Activated CD8-positive, alpha-beta memory T cell treated with anti-CD3 and anti-CD28 coated beads, Interleukin-2, amount 50 U/mL, for 1 hour (primary cell): ENCODE results near the gene NTNG1.
"Not testable (repeated sequence)": the region's sequence is repeated elsewhere in the genome, so short reads cannot be mapped to it uniquely, and the experiment has no call there.

Source experiments
- DNase-seq: peaks from one replicate; pipeline ENCODE4 v3.0.0-alpha.2; 2020; ENCODE audit errors: extremely low read depth

The NTNG1 gene

GRCh38 chr1:107145637-107146036 is 4.8 kb downstream of the NTNG1 start:
- DNase-seq: no peak

DNA sequence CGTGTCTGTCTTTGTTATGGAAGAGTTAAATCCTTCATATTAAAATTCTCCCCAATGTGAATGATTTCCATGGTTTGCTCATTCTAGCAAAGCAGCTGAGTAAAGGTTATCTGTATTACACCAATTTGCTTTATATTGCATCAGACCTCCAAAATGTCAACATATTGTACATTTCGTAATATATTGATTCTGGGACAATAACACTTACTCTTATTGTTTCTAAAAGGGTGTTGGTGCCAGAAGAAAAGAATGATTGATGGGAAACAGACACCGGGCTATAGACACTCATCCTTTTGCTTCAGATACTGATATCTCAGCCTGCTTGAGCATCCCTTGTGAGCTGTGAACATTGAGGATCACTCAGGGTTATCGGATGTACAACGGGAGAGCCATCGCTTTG is 7.0 kb downstream of the NTNG1 start:
- DNase-seq: no peak

- DNase-seq: no peak
Measured at GRCh38 chr1:107149946-107150345, 9.1 kb downstream of the NTNG1 start.

GRCh38 chr1:107151295-107151694 is 10.5 kb downstream of the NTNG1 start:
- no peak for DNase-seq

GRCh38 chr1:107152395-107152794 is 11.6 kb downstream of the NTNG1 start:
- DNase-seq: no peak

GRCh38 chr1:107153014-107153413 is 12.2 kb downstream of the NTNG1 start:
- no peak for DNase-seq

- no peak for DNase-seq
Measured at GRCh38 chr1:107158496-107158895, 17.7 kb downstream of the NTNG1 start.

DNA sequence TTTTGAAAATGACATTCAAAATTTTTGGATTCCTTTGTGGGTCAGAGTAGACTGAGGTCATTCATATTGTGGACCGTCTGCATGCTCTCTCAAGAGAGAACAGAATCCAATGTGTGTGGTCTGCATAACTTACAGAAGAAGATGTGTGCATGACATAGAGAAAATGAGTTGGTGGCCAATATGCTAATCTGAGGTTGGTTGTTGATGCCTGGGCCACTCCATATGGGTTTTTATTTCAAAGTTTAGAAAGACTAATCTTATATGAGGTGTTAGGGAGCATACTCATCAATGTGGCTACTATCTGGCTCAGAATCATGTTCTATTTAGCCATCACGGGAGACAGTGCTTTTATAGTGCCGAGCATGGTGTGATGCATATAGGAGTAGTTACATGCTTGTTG is 18.2 kb downstream of the NTNG1 start:
- no peak for DNase-seq

GRCh38 chr1:107162745-107163144 is 21.9 kb downstream of the NTNG1 start:
- no peak for DNase-seq

- not testable (repeated sequence) for DNase-seq
Measured at GRCh38 chr1:107164901-107165300, 24.1 kb downstream of the NTNG1 start.

DNA sequence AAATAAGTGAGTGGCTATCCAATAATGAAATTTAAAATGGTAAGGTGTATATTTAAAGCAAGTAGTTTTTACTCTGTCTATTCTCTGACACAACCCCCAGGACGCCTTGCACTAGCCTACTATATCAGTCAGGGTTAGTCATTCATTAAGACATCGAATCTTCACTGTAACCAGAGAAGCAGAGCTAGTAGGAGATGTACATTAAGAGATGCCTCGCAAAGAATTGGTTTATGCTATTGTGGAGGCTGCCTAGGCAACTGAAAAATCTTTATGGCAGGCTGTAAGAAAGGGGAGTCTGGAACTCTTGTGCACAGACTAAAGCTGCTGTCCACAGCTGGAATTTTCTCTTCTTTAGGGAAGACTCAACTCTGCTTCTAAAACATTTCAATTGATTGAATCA is 28.8 kb downstream of the NTNG1 start:
- DNase-seq: no peak

- no peak for DNase-seq
Measured at GRCh38 chr1:107171333-107171732, 30.5 kb downstream of the NTNG1 start.

DNA sequence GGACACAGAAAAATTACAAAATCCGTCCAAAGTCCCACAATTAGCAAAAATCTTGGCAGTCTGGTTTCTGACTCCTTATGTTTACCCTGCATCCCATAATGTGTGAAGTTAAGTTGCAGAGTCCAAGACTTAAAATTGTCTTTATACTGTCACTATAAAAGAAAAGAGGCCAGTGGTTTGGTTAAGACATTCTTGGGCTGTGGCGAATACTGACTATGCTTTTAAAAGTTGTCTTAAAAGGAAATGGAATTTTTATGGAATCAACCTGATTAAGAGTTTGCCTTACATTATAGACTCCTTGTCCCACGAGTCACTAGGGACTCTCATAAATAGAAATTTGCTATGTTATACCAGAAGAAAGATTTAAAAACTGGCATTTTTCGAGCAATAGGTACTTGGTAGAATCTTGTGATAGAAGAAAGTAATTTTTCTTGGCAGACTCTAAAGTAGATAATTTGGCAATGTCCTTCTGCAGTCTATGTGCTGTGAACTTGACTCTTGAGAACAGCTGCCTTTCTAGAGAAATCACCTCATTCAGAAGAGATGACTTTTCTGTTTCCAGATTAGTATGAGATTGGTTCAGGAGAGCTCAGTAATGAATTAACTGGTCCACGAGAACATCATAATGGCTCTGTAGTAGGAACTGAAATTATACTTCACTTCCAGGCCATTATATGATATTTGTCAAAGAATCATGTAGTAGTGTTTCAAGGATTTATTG is 31.8 kb downstream of the NTNG1 start:
- no peak for DNase-seq

DNA sequence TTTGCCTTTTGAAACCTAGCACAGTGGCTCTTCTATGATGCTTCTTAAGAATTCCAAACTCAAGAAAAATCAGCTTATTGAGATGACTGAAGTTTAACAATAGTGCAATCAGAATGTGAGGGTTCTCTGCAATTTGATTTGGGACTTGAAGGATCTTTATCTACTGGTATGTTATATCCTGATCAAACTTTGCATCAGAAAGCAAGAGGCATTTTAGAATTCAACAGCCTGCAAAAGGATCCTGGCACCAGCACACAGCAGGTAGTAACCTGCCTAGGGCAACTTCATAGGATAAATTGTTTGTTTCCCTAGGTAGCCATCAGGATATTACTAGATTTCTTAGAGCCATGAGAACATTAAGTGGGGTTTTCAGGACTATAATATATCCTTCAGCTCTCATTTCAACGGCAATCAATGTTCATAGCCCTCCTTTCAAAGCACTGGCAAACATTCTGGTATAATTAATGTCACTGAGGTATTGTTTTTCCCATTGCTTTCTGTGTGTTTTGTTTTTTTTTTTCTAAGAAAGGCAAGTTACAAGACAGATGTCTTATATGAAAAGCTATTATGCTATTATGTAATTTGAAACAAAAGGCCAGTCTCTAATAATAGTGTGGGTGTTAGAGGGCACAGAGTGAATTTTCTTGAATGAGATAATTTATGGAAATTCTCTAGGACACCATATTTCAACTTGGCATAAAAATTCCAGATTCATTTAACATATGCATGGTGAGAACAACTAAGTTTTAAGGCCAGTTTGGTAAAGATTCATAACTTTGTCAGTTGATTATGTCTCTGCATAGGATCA is 34.5 kb downstream of the NTNG1 start:
- DNase-seq: no peak

GRCh38 chr1:107181253-107181969 is 40.6 kb downstream of the NTNG1 start:
- DNase-seq: no peak

DNA sequence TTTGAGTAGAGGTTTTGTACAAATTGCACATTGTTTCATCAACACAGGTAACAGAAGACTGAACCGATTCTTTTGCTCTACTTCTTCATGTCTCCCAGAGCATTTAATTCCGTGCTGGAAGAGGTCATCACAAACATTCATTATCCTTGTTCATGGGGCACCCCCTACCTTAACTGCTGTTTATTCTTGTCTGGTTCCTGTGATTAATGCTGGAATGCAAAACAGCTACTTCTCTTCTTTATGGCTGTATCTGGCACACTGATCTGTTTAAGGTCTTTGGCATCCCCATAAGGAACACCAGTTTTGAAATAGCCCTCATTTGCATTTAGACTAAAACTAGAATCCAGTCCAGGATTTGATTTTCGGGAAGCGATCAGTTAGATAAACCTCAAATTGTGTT is 42.2 kb downstream of the NTNG1 start:
- DNase-seq: no peak

DNA sequence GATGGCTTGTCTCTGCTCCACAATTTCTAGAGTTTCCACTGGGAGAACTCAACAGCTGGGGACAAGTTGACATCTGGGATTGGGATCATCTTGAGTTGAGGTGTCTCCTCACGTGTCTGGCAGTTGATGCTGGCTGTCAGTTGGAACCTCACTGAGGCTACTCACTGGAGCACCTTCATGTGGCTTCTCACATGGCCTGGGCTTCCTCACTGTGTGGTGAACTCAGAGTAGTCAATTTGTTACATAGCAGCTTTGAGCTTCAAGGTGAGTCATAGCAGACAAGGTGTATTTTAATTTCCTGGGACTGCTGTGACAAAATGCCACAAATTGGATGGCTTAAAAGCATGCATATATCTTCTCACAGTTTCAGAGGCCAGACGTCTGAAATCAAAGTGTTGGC is 44.0 kb downstream of the NTNG1 start:
- no peak for DNase-seq

DNA sequence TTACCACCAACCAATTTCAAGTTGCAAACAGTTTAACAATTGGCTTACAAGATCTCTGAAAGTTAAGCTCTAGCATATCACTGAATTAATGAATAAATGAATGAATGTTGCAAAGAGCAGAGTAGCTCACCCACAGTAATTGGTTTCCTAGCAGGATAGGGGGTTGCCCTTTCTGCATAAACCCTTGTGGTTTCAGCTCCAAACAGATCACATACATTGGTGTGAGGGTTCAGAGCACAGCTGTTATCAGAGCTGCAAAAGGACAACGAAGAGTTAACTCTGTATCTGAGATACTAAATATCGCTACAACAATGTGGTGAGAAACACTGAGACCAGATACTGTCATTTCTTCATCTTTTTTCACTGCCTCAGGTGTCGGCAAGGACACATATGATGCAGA is 46.6 kb downstream of the NTNG1 start:
- DNase-seq: no peak

DNA sequence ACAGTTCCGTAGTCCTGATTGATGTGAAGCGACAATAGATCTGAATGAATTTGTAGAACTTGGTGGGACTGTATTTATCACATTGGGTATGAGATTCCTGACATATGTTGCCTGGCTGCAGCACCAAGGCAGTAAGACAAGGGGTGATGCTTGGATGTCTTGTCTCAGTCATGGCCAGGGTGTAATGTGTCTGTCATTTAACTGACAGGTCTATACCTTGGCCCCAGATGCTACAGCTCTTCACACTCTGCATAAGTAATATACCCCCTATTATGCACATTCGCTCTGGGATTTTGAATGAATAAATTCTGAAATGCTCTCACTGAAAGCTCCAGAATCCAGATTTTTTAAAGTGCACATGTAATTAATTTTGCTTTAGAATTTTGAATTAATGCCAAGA is 47.3 kb downstream of the NTNG1 start:
- DNase-seq: no peak

DNA sequence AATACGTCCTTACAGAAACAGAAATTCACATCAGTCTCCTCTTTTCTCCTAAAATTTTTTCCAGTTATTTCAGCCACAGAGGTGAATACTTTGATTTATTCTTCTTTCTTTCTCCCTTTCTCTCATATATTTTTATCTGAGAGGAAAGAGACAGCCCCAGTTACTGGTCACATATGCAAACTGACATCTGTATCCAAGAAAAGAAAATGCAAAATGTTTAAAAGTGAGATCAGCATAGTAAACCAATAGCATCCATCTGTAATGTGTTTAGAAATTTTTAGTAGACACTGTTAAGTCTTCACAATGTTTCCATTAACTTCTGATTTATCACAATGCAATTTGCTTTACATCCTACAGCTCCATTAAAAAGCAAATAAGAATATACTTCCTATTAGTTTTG is 53.5 kb downstream of the NTNG1 start:
- no peak for DNase-seq

GRCh38 chr1:107195476-107195875 is 54.6 kb downstream of the NTNG1 start:
- no peak for DNase-seq

DNA sequence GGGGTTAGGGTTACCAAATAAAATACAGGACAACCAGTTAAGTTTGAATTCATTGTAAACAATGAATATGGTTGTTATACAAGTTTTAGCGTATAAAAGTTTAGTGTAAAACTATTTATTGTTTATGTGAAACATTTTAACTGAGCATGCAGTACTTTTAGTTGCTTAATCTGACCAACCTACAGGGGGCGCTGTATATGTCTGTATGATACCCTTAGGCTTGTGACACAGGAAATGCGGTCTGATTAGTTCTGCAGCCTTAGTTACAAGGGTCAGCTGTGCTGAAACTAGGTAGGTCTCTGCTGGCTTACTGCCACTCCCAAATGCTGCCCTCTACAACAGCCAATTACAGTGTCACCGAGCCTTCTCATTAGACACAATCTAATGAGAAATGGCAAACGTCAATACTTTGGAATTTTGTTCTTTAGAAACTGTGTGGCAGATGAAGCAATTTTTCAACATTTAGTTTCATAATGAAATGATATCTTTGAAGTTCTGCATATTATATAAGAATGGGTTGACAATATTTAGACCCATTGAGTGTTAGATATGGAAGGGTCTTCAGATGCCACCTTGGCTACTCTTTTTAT is 56.2 kb downstream of the NTNG1 start:
- no peak for DNase-seq
